Neural progenitor cell (in vitro differentiated cells): Measurements from ENCODE around the gene RPP14. TPM values are rescaled to one million over a fixed set of nuclear protein-coding genes. Genes with fewer than 3 reads are reported as not detected.
A peak's percentile ranks its signal among the peaks of the same experiment; 100 is the strongest.

Experiments
- DNase-seq: peaks from one replicate; pipeline ENCODE4 v3.0.0-alpha.2; 2016; ENCODE audit warnings: low spot score
- H2AFZ ChIP-seq: fragments of 200-600 bp; sonication (generic); replicated peaks from 2 replicates; pipeline ENCODE4 v1.6.1; 2016; ENCODE audit warnings: antibody characterized with exemption
- H3F3A ChIP-seq: fragments of 200-600 bp; sonication (generic); 2 replicates; pipeline ENCODE4 v1.6.1; 2016; ENCODE audit warnings: antibody characterized with exemption, low read depth
- H3K27ac ChIP-seq: fragments of 200-600 bp; sonication (generic); 2 replicates; pipeline ENCODE4 v1.5.1; 2016; ENCODE audit warnings: mild to moderate bottlenecking
- H3K27me3 ChIP-seq: fragments of 200-600 bp; sonication (generic); 2 replicates; pipeline ENCODE4 v1.6.1; 2016; ENCODE audit warnings: mild to moderate bottlenecking, moderate library complexity
- H3K36me3 ChIP-seq: fragments of 200-600 bp; sonication (generic); 2 replicates; pipeline ENCODE4 v1.5.1; 2016
- H3K4me1 ChIP-seq: fragments of 200-600 bp; sonication (generic); 2 replicates; pipeline ENCODE4 v1.6.1; 2016; ENCODE audit warnings: mixed run types
- H3K4me2 ChIP-seq: fragments of 200-600 bp; sonication (generic); 2 replicates; pipeline ENCODE4 v1.6.1; 2016
- H3K4me3 ChIP-seq: fragments of 200-600 bp; sonication (generic); 2 replicates; pipeline ENCODE4 v1.5.1; 2016
- H3K79me2 ChIP-seq: fragments of 200-600 bp; sonication (generic); 2 replicates; pipeline ENCODE4 v1.6.1; 2016; ENCODE audit warnings: low read depth
- H3K9ac ChIP-seq: fragments of 200-600 bp; sonication (generic); 2 replicates; pipeline ENCODE4 v1.6.1; 2016
- H3K9me3 ChIP-seq: fragments of 200-600 bp; sonication (generic); 2 replicates; pipeline ENCODE4 v1.5.1; 2016; ENCODE audit warnings: low read depth
- H4K20me1 ChIP-seq: fragments of 200-600 bp; sonication (generic); 2 replicates; pipeline ENCODE4 v1.6.1; 2016; ENCODE audit warnings: low read depth
- H3K27ac Mint-ChIP-seq: 3 replicates; pipeline ENCODE4 v1.8.0; 2021; ENCODE audit warnings: mixed read lengths
- H3K27me3 Mint-ChIP-seq: 2 replicates; pipeline ENCODE4 v1.8.0; 2022; ENCODE audit warnings: low read depth, mild to moderate bottlenecking, inconsistent platforms, moderate library complexity, mixed read lengths; ENCODE audit not compliant: insufficient read depth
- H3K36me3 Mint-ChIP-seq: 3 replicates; pipeline ENCODE4 v1.8.0; 2021; ENCODE audit warnings: mixed read lengths
- H3K4me1 Mint-ChIP-seq: 3 replicates; pipeline ENCODE4 v1.8.0; 2021; ENCODE audit warnings: mixed read lengths
- H3K4me3 Mint-ChIP-seq: 3 replicates; pipeline ENCODE4 v1.8.0; 2021; ENCODE audit warnings: mild to moderate bottlenecking, moderate library complexity, mixed read lengths
- H3K9me3 Mint-ChIP-seq: 3 replicates; pipeline ENCODE4 v1.8.0; 2020; ENCODE audit warnings: mixed read lengths
- CTCF ChIP-seq: fragments of 200-600 bp; sonication (generic); IDR thresholded peaks from 2 replicates; pipeline ENCODE4 v1.5.1; 2017; ENCODE audit warnings: antibody characterized with exemption, mild to moderate bottlenecking
- EZH2 ChIP-seq: fragments of 200-600 bp; sonication (generic); IDR thresholded peaks from 2 replicates; pipeline ENCODE4 v1.6.1; 2017; ENCODE audit warnings: antibody characterized with exemption, mild to moderate bottlenecking, moderate library complexity
- EZH2phosphoT487 ChIP-seq: fragments of 200-600 bp; sonication (generic); IDR thresholded peaks from 2 replicates; pipeline ENCODE4 v1.6.1; 2017; ENCODE audit warnings: antibody characterized with exemption
- total RNA-seq: library from RNA; depleted of rRNA; stranded (reverse); fragments of >200 nt; gene quantifications from 2 replicates; pipeline ENCODE4 v1.2.3, GENCODE V29; 2015; ENCODE audit warnings: low replicate concordance

The RPP14 gene
- total RNA-seq, 1 donor from 2014 or later, result 17.8 TPM

- Histone ChIP-seq H4K20me1 (no peaks in the 10 kb centered on the region), H3K9me3 (no peaks in the 10 kb centered on the region), H3K4me1 (peaks cover 14% of the 10 kb centered on the region), H3K4me2 (no peak overlapping the region), H2AFZ (no peak overlapping the region), H3K4me3 (no peak overlapping the region), H3F3A (peaks cover 9% of the 10 kb centered on the region), H3K79me2 (no peaks in the 10 kb centered on the region), H3K27ac (no peak overlapping the region), H3K9ac (no peak overlapping the region), H3K27me3 (peaks cover 16% of the 10 kb centered on the region), H3K36me3 (no peaks in the 10 kb centered on the region)
- TF ChIP-seq EZH2 (no peak), EZH2phosphoT487 (no peak), CTCF (no peak)
- no peak overlapping the region for H3K27ac Mint-ChIP-seq
- peaks cover 19% of the 10 kb centered on the region for H3K4me1 Mint-ChIP-seq
- H3K27me3 Mint-ChIP-seq, result peaks cover 9% of the 10 kb centered on the region
- H3K4me3 Mint-ChIP-seq, result peak overlapping the region; percentile 86
- no peaks in the 10 kb centered on the region for H3K9me3 Mint-ChIP-seq
- H3K36me3 Mint-ChIP-seq, result no peaks in the 10 kb centered on the region
- no peak for DNase-seq
These were observed 25.6 kb downstream of the RPP14 start for GRCh38 chr3:58331593-58332152.

GRCh38 chr3:58332575-58333188 lies 26.6 kb downstream of the RPP14 start, which contains the start of gene PXK:
Gene PXK, plus strand, starts transcription at chr3:58332892. Its CDS starts 97 bp downstream, at chr3:58332989.
- H3K79me2 ChIP-seq, result no peaks in the 10 kb centered on the region
- H3F3A ChIP-seq, result peaks cover 9% of the 10 kb centered on the region
- H3K36me3 ChIP-seq, result no peaks in the 10 kb centered on the region
- H3K9me3 ChIP-seq, result no peaks in the 10 kb centered on the region
- peak; percentile 87 for DNase-seq
- no peaks in the 10 kb centered on the region for H3K36me3 Mint-ChIP-seq
- no peak within 1 kb of the TSS for H3K27ac ChIP-seq
- peak within 1 kb of the TSS; percentile 95 for H2AFZ ChIP-seq
- H4K20me1 ChIP-seq, result no peaks in the 10 kb centered on the region
- H3K9ac ChIP-seq, result no peak within 1 kb of the TSS
- H3K27ac Mint-ChIP-seq, result peak within 1 kb of the TSS; percentile 79
- peak within 1 kb of the TSS; percentile 96 for H3K4me2 ChIP-seq
- H3K9me3 Mint-ChIP-seq, result no peaks in the 10 kb centered on the region
- TF ChIP-seq EZH2phosphoT487, result no peak
- no peak for TF ChIP-seq CTCF
- no peak for TF ChIP-seq EZH2
- H3K4me1 Mint-ChIP-seq, result peaks cover 19% of the 10 kb centered on the region
- peak within 1 kb of the TSS; percentile 90 for H3K4me3 ChIP-seq
- H3K4me1 ChIP-seq, result peaks cover 14% of the 10 kb centered on the region
- H3K27me3 Mint-ChIP-seq, result peaks cover 9% of the 10 kb centered on the region
- H3K27me3 ChIP-seq, result peaks cover 16% of the 10 kb centered on the region
- peak within 1 kb of the TSS; percentile 100 for H3K4me3 Mint-ChIP-seq

GRCh38 chr3:58333206-58334012 lies 27.4 kb downstream of the RPP14 start:
- Mint-ChIP-seq H3K4me3 (peak overlapping the region; percentile 100), H3K36me3 (no peaks in the 10 kb centered on the region), H3K27me3 (peaks cover 9% of the 10 kb centered on the region), H3K4me1 (peaks cover 19% of the 10 kb centered on the region), H3K27ac (peak overlapping the region; percentile 79), H3K9me3 (no peaks in the 10 kb centered on the region)
- H3K9ac ChIP-seq, result no peak overlapping the region
- no peaks in the 10 kb centered on the region for H4K20me1 ChIP-seq
- peaks cover 14% of the 10 kb centered on the region for H3K4me1 ChIP-seq
- H3K27me3 ChIP-seq, result peaks cover 16% of the 10 kb centered on the region
- DNase-seq, result peak; percentile 55
- TF ChIP-seq CTCF (no peak), EZH2phosphoT487 (peak; percentile 34), EZH2 (no peak)
- H3K4me2 ChIP-seq, result peak overlapping the region; percentile 96
- H3K9me3 ChIP-seq, result no peaks in the 10 kb centered on the region
- H3K4me3 ChIP-seq, result peak overlapping the region; percentile 90
- H2AFZ ChIP-seq, result peak overlapping the region; percentile 95
- H3K36me3 ChIP-seq, result no peaks in the 10 kb centered on the region
- H3F3A ChIP-seq, result peaks cover 9% of the 10 kb centered on the region
- no peaks in the 10 kb centered on the region for H3K79me2 ChIP-seq
- no peak overlapping the region for H3K27ac ChIP-seq
